IPS DF 6.9 (cell line): ENCODE results near the gene NRAP.
A peak's percentile ranks its signal among the peaks of the same experiment; 100 is the strongest.

Experiments used
- DNase-seq: peaks from one replicate; pipeline ENCODE4 v3.0.0-alpha.2; 2013; ENCODE audit warnings: low read depth, low spot score
- H3K27ac ChIP-seq: one replicate; pipeline ENCODE4 v1.5.1; 2013; ENCODE audit warnings: low read length, control low read depth
- H3K27me3 ChIP-seq: 2 replicates; pipeline ENCODE4 v1.6.1; 2013; ENCODE audit warnings: mild to moderate bottlenecking, low read length; ENCODE audit not compliant: control insufficient read depth, insufficient read depth
- H3K36me3 ChIP-seq: 2 replicates; pipeline ENCODE4 v1.6.1; 2013; ENCODE audit warnings: low read length; ENCODE audit not compliant: control insufficient read depth, insufficient read depth
- H3K4me1 ChIP-seq: 2 replicates; pipeline ENCODE4 v1.6.1; 2013; ENCODE audit warnings: low read length; ENCODE audit not compliant: control insufficient read depth, insufficient read depth
- H3K4me3 ChIP-seq: 2 replicates; pipeline ENCODE4 v1.5.1; 2013; ENCODE audit warnings: mild to moderate bottlenecking, low read length
- H3K9me3 ChIP-seq: 2 replicates; pipeline ENCODE4 v1.6.1; 2013; ENCODE audit warnings: low read length, inconsistent platforms; ENCODE audit not compliant: control insufficient read depth, insufficient read depth
- WGBS: extraction: QIAGEN DNeasy Blood & Tissue Kit; methylation state at CpG from one replicate; pipeline ENCODE4 v1.1.7; 2013; ENCODE audit warnings: mixed read lengths, missing lambda C conversion rate; ENCODE audit not compliant: insufficient read length, insufficient coverage; 5-methylcytosine and 5-hydroxymethylcytosine counted together

The NRAP gene

GRCh38 chr10:113663908-113664307 is at the start of gene NRAP:
Gene NRAP, minus strand, starts transcription at chr10:113664041. Its CDS starts 159 bp downstream, at chr10:113663882.
- H3K36me3 ChIP-seq = no peaks in the 10 kb centered on the region
- no CpG with 5 or more reads among the region's 5 CpGs for WGBS
- H3K27me3 ChIP-seq = no peaks in the 10 kb centered on the region
- no peak within 1 kb of the TSS for H3K27ac ChIP-seq
- no peaks in the 10 kb centered on the region for H3K9me3 ChIP-seq
- no peak within 1 kb of the TSS for H3K4me3 ChIP-seq
- 0 out of 2 replicates have a peak, but pooled peaks cover 1% of the 10 kb centered on the region for H3K4me1 ChIP-seq
- DNase-seq = no peak

DNA sequence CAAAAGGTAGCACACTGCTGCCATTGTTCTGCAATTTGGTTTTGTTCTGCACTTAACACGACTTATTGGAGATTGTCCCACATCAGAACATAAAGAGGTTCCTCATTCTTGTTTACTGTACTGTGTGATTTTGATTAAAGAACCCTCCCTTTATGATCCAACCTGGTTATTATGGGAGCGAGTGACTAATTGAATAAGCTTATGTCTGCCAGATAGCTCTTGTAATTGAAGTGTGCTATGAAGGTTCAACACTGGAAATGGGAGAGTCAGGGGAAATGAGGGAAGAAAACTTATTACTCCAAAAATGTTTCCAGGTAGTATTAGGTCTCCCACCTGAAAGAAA is 49.8 kb upstream of the NRAP start:
- WGBS = no CpG with 5 or more reads among the region's 2 CpGs
- Histone ChIP-seq H3K4me1 (peaks cover 1% of the 10 kb centered on the region; the same call in 1 of the 2 replicates), H3K4me3 (no peak overlapping the region), H3K9me3 (no peaks in the 10 kb centered on the region), H3K36me3 (no peaks in the 10 kb centered on the region), H3K27me3 (no peaks in the 10 kb centered on the region), H3K27ac (no peak overlapping the region)
- no peak for DNase-seq

DNA sequence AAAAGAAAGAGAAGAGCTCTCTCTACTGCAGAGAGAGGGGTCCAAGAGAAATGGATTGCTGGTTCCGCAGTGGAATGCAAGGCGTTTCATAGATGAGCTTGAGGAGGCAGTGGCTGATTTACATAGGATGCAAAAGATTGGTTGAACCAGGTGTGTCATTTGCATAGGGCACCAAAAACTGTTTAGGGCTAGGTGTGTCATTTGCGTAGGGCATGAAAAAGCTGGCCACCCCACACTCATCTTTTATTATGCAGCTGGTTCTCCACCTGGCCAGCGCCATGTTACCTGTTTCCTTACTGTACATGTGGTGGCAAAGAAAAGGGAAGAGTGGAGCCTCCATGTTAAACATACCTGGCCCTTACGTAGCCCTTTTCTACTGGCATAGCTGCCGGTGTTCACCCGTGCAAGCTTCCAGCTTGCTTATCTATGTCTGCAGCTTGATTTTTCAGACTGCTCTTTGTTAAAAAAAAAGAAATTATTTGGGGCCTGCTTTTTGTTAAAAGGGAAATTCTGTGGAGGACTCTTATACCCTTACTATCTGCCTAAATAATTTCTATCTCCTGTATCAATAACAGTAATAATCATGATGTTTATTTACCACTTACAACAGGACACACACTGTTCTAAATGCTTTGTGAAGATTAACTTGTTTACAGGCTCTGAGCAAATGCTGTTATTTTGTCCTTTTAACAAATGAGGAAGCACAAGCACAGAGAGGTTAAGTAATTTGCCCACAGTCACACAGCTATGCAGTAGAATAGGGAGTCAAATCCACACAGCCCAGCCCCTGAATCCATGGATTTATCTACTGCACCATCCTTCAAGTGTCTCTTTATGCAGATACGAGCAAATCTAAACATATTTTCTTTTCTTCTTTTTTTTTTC is 49.2 kb upstream of the NRAP start:
- peak; percentile 31 for DNase-seq
- Histone ChIP-seq H3K4me3 (no peak overlapping the region), H3K36me3 (no peaks in the 10 kb centered on the region), H3K27me3 (no peaks in the 10 kb centered on the region), H3K27ac (no peak overlapping the region), H3K9me3 (no peaks in the 10 kb centered on the region), H3K4me1 (peaks cover 1% of the 10 kb centered on the region; the same call in 1 of the 2 replicates)
- no CpG with 5 or more reads among the region's 8 CpGs for WGBS

DNA sequence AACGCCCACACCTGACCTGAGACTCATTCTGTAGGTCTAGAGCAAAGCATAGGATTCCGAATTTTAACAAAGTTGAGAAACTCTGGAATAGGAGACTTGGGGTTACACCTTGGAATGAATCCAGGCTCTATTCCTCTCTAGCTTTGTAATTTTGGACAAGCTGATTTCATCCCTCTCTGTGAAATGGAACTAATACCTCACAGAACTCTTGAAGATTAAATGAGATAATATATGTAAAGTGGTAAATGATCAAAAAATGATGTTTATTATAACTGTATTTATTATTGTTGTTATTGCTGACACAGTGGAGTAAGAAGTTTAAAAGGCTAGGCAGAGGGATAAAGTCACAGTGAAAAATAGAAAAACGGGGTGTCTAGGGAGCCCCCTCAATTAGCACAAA is 48.2 kb upstream of the NRAP start:
- H3K27ac ChIP-seq = no peak overlapping the region
- no peaks in the 10 kb centered on the region for H3K27me3 ChIP-seq
- peaks cover 1% of the 10 kb centered on the region; the same call in 1 of the 2 replicates for H3K4me1 ChIP-seq
- no peak overlapping the region for H3K4me3 ChIP-seq
- H3K36me3 ChIP-seq = no peaks in the 10 kb centered on the region
- WGBS = no CpG with 5 or more reads among the region's 3 CpGs
- H3K9me3 ChIP-seq = no peaks in the 10 kb centered on the region
- no peak for DNase-seq

DNA sequence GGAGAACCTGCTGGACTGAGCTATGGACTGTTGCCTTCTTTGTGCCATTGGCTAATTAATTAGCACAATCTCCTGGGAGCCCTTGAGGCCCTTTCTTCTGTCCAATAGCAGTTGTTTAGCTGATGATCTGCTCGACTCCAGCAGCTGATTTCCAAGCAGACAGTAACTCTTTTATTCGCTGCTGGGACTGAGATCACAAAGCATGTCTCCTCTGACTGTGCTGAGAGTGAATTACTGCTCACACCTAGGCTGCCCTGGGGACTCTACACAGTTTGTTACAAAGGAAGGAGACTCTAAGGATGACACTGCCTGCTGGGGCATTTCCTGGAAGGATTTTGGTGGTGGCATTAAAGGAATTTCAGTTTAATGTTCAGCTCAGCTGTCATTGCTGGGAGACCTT is 47.3 kb upstream of the NRAP start:
- H3K36me3 ChIP-seq = no peaks in the 10 kb centered on the region
- no peaks in the 10 kb centered on the region for H3K27me3 ChIP-seq
- no CpG with 5 or more reads among the region's 2 CpGs for WGBS
- H3K4me3 ChIP-seq = no peak overlapping the region
- peaks cover 2% of the 10 kb centered on the region; the same call in 1 of the 2 replicates for H3K4me1 ChIP-seq
- no peak for DNase-seq
- no peaks in the 10 kb centered on the region for H3K9me3 ChIP-seq
- H3K27ac ChIP-seq = no peak overlapping the region

GRCh38 chr10:113709221-113709838 is 45.5 kb upstream of the NRAP start:
- Histone ChIP-seq H3K9me3 (no peaks in the 10 kb centered on the region), H3K4me3 (no peak overlapping the region), H3K27ac (no peak overlapping the region), H3K27me3 (no peaks in the 10 kb centered on the region), H3K4me1 (peaks cover 2% of the 10 kb centered on the region), H3K36me3 (no peaks in the 10 kb centered on the region)
- no CpG with 5 or more reads among the region's 8 CpGs for WGBS
- no peak for DNase-seq

- H3K4me3 ChIP-seq = no peak overlapping the region
- no peaks in the 10 kb centered on the region for H3K36me3 ChIP-seq
- no CpG with 5 or more reads among the region's 6 CpGs for WGBS
- DNase-seq = no peak
- peaks cover 2% of the 10 kb centered on the region for H3K4me1 ChIP-seq
- no peak overlapping the region for H3K27ac ChIP-seq
- H3K9me3 ChIP-seq = no peaks in the 10 kb centered on the region
- no peaks in the 10 kb centered on the region for H3K27me3 ChIP-seq
These were observed 44.8 kb upstream of the NRAP start for GRCh38 chr10:113708640-113709039.

- Histone ChIP-seq H3K36me3 (no peaks in the 10 kb centered on the region), H3K27me3 (no peaks in the 10 kb centered on the region), H3K9me3 (no peaks in the 10 kb centered on the region), H3K4me3 (no peak overlapping the region), H3K27ac (no peak overlapping the region), H3K4me1 (peaks cover 2% of the 10 kb centered on the region; the same call in 1 of the 2 replicates)
- WGBS = no CpG with 5 or more reads among the region's 5 CpGs
- DNase-seq = no peak
These were observed 42.8 kb upstream of the NRAP start for GRCh38 chr10:113706623-113707022.

- Histone ChIP-seq H3K27me3 (no peaks in the 10 kb centered on the region), H3K4me1 (peaks cover 2% of the 10 kb centered on the region; the same call in 1 of the 2 replicates), H3K27ac (no peak overlapping the region), H3K4me3 (no peak overlapping the region), H3K9me3 (no peaks in the 10 kb centered on the region), H3K36me3 (no peaks in the 10 kb centered on the region)
- DNase-seq = no peak
These were observed 41.5 kb upstream of the NRAP start for GRCh38 chr10:113705344-113705652.

GRCh38 chr10:113704637-113705343 is 40.9 kb upstream of the NRAP start:
- H3K27ac ChIP-seq = no peak overlapping the region
- WGBS = no CpG with 5 or more reads among the region's 6 CpGs
- no peak for DNase-seq

More at GRCh38 chr10:113704637-113705343, 40.9 kb upstream of the NRAP start:
- Histone ChIP-seq H3K4me1 (peaks cover 2% of the 10 kb centered on the region; the same call in 1 of the 2 replicates), H3K4me3 (no peak overlapping the region), H3K36me3 (no peaks in the 10 kb centered on the region), H3K27me3 (no peaks in the 10 kb centered on the region), H3K9me3 (no peaks in the 10 kb centered on the region)
